NCI-H524 (cell line): ENCODE results near the gene RIC8A.
A peak's percentile ranks its signal among the peaks of the same experiment; 100 is the strongest.
"Not testable (repeated sequence)": the region's sequence is repeated elsewhere in the genome, so short reads cannot be mapped to it uniquely, and the experiment has no call there.

Source experiments
- DNase-seq, 2 experiments: peaks; one replicate each; lab custom pipeline; 2025; lab: John Stamatoyannopoulos, UW

The RIC8A gene

DNA sequence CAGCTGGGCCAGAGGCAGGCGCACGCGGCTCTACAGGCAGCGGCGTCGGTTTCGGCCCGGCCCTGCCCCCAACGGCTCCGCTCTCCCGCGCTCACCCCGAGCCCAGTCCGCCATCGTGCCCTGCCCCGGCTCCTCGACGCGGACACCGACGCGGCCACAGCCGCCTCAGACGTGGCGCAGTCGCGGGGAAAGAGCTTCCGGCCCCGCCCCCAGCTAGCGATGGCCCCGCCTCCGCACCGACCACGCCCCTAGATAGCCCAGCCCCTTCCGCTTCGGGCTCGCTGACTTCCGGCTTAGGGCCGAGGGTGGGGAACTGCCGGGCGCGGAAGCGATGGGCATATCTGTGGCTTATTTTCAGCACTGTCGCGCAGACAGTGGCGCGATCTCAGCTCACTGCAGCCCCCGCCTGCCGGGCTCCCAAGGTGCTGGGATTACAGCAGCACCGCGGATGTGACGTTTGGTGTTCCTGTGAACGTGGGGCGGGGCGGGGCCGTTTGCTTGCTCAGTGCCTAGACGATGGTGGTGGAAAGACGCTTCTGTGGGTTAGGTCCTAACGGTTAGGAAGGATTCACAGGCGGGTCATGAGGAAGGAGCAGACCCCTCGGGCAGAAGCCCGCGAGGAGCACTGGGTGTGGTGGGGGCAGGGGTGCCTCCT is at the start of gene RIC8A, which contains the start of gene BET1L:
TSS of gene RIC8A (plus strand) at position 501 of the 655 bp plus-strand sequence. CDS start 1,147 bp downstream, outside the sequence.
TSS of gene BET1L (minus strand) at position 192 of the 655 bp plus-strand sequence. CDS start at position 114, 78 bp downstream.
- peak; percentile 91 to 93 for DNase-seq

GRCh38 chr11:180242-180641 is 27.3 kb upstream of the RIC8A start:
- not testable (repeated sequence) for DNase-seq

GRCh38 chr11:189200-189783 is 18.2 kb upstream of the RIC8A start:
- DNase-seq, result not testable (repeated sequence)

- not testable (repeated sequence) for DNase-seq
These were observed 17.6 kb upstream of the RIC8A start for GRCh38 chr11:189843-190311.

DNA sequence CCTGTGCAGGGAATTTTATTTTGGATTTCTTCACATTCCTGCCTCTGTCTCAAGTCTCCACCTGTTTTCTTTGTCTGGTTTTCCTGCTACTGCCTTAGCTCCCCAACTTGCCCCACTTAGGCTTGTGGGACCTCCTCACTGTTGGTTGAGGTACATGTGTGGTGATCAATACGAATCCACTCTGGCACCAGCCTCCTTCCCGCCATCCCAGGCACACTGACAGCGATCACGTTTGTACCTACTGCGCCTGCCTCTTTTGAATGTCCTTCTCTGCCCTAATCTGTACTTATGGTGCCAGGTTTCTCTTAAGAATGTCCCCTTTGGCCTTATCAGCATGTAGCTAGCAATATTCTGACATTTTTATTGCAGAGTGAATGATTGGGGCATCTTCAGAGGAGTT is 17.0 kb upstream of the RIC8A start:
- DNase-seq, result not testable (repeated sequence)

GRCh38 chr11:191490-192478 is 15.7 kb upstream of the RIC8A start:
- not testable (repeated sequence) for DNase-seq

- DNase-seq, result not testable (repeated sequence)
These were observed 14.8 kb upstream of the RIC8A start, which contains the start of gene SCGB1C1 for GRCh38 chr11:192674-193128. SCGB1C1 (plus strand) TSS chr11:193078; CDS start chr11:193100, 22 bp downstream.

GRCh38 chr11:193481-193880 is 14.0 kb upstream of the RIC8A start:
- DNase-seq, result not testable (repeated sequence)

- DNase-seq, result no peak
These were observed 10.4 kb upstream of the RIC8A start for GRCh38 chr11:196786-197731.

GRCh38 chr11:197741-198235 is 9.7 kb upstream of the RIC8A start:
- DNase-seq, result no peak

DNA sequence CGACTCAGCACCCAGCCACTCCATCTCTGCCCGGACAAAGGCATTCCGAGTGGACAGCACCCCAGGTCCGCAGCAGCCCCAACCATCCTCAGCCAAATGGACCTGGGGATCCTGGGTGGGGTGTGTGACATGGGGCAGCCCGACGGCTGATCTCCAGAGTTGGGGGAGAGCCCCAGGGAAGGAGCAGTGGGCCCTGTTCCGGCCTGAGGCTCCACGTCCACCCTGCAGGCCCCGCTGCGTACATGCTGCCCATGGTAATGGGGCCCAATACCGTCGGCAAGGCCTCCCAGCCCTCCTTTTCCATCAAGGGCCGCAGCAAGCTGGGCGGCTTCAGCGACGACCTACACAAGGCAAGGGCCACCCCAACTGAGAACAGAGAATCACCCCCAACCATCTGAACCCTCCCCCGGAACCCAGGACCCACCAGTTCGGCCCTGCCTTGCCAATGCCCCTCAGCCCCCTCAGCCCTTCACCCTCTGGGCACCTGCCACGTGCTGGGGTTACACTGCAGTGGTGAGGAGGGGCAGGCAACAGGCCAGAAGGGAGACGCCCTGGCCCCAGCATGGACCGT is 9.2 kb upstream of the RIC8A start:
- no peak for DNase-seq

- no peak for DNase-seq
These were observed 8.4 kb upstream of the RIC8A start for GRCh38 chr11:199004-199581.

GRCh38 chr11:199782-200181 is 7.7 kb upstream of the RIC8A start:
- no peak for DNase-seq

DNA sequence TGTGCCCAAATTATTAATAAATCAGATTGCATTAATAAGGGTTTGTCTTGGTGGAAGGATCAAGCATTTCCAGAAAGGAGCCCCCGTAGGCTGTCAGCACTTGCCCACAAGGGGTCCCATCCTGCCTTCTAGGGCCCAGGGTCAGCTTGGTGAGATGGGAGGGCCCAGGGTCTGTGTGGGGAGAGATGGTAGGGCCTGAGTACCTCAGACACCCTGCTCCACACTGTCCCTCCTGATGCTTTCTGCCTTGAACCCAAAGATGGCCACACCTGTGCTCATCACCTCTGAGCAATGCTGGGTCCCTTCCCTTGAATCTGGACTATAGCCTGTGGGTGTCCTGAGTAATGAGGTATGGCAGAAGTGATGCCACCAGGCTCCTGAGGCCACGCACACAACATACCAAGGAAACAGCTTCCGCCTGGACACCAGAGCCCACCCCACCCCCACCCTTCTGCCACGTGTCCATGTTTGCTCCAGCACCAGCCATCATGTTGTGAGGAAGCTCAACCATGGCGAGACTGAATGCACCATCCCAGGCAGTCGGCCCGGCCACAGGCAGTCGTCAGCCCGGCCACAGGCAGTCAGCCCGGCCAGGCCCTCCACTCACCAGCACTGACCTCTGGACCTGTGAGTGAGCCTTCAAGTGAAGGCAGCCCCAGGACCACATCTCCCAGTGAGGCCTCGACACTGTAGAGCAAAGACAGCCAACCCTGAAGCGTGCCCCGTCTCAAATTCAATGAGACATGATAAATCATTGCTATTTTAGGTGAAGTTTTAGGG is 7.1 kb upstream of the RIC8A start:
- DNase-seq, result no peak

- DNase-seq, result no peak
These were observed 5.5 kb upstream of the RIC8A start for GRCh38 chr11:201966-202365.

GRCh38 chr11:202490-202889 is 5.0 kb upstream of the RIC8A start:
- DNase-seq, result no peak

- DNase-seq, result no peak
These were observed 4.2 kb upstream of the RIC8A start for GRCh38 chr11:203056-203944.

DNA sequence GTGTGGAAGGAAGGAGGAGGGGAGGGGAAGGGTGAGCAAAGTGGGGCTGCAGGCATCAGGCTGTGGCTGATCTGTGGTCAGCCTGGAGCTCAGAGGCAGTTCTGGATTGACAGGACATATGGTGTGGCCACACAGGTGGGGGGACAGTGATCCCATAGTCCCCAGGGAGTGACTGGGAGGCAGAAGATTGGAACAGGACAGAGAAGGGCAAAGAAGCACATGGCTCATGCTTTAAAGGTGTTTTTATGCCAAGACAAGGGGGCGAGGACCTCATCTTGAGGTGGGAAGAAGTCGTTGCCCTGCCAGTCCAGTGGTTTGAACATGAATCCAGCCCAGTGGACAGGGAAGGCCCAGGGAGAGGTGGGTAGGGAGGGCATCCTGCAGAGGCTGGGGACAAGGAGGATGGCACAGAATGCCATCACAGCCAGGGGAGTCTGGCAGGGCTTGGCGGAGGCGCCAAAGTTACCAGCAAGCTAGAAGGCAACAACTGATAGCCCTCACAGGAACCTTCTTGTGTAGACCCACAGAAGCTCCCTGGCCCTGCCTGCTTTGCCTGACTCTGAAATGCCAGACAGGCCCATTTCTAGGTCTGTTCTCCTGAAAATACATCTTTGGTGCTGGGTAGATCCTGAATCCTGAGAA is 3.4 kb upstream of the RIC8A start:
- DNase-seq, result no peak
